Head of caudate nucleus (tissue), 42 donors: ENCODE measurements around the gene MOB4.
"Not testable (repeated sequence)": the region's sequence is repeated elsewhere in the genome, so short reads cannot be mapped to it uniquely, and the experiment has no call there.

ENCODE experiments used
- DNase-seq, 42 donors: peaks; one replicate each; pipeline versions ENCODE4 v3.0.0 to v3.0.0-alpha.2; 2020 to 2021; ENCODE audit warnings: mixed read lengths in 7 of 42
- intact Hi-C: fragments of 100-400 bp; cut with DNase I; formaldehyde crosslinking; loops from one replicate; pipeline ENCODE4 v1.15.0; 2022

Gene MOB4

GRCh38 chr2:197573608-197574007 lies 57.7 kb downstream of the MOB4 start:
- DNase-seq, result no peak
- intact Hi-C loops, result no loop called here

- peak in 1 of 42 donors; percentile 33 for DNase-seq
- intact Hi-C loops, result no loop called here
Measured at GRCh38 chr2:197575987-197576386, 60.1 kb downstream of the MOB4 start.

GRCh38 chr2:197576631-197577030 lies 60.8 kb downstream of the MOB4 start:
- intact Hi-C loops, result no loop called here

GRCh38 chr2:197577446-197577845 lies 61.6 kb downstream of the MOB4 start:
- DNase-seq, result peak in 9 of 42 donors; percentile 14 to 67 (median 23)

More at GRCh38 chr2:197576631-197577030, 60.8 kb downstream of the MOB4 start:
- peak in 1 of 42 donors; percentile 34 for DNase-seq

GRCh38 chr2:197578294-197578693 lies 62.4 kb downstream of the MOB4 start:
- peak in 1 of 42 donors; percentile 18 for DNase-seq
- intact Hi-C loops, result not testable (repeated sequence)

More at GRCh38 chr2:197577446-197577845, 61.6 kb downstream of the MOB4 start:
- intact Hi-C loops, result no loop called here

GRCh38 chr2:197580166-197580565 lies 64.3 kb downstream of the MOB4 start:
- intact Hi-C loops, result not testable (repeated sequence)
- peak in 1 of 42 donors; percentile 4 for DNase-seq

- intact Hi-C loops, DNase-seq: not testable (repeated sequence)
Measured at GRCh38 chr2:197587255-197587654, 71.4 kb downstream of the MOB4 start.

GRCh38 chr2:197591339-197592072 lies 75.6 kb downstream of the MOB4 start:
- DNase-seq, result no peak
- intact Hi-C loops, result no loop called here

GRCh38 chr2:197596766-197597165 lies 80.9 kb downstream of the MOB4 start:
- intact Hi-C loops, result no loop called here
- no peak for DNase-seq

GRCh38 chr2:197597166-197597565 lies 81.3 kb downstream of the MOB4 start:
- DNase-seq, result no peak
- intact Hi-C loops, result no loop called here

- intact Hi-C loops, result no loop called here
Measured at GRCh38 chr2:197598450-197598849, 82.6 kb downstream of the MOB4 start.

GRCh38 chr2:197599285-197599965 lies 83.6 kb downstream of the MOB4 start:
- intact Hi-C loops, result no loop called here
- peak in 35 of 42 donors; percentile 12 to 79 (median 52) for DNase-seq

More at GRCh38 chr2:197598450-197598849, 82.6 kb downstream of the MOB4 start:
- no peak for DNase-seq

GRCh38 chr2:197600306-197600705 lies 84.4 kb downstream of the MOB4 start:
- no peak for DNase-seq
- intact Hi-C loops, result no loop called here

- intact Hi-C loops, result no loop called here
- DNase-seq, result no peak
Measured at GRCh38 chr2:197601726-197602125, 85.9 kb downstream of the MOB4 start.
